Measurements from ENCODE around the gene MFNG. TPM values are rescaled to one million over a fixed set of nuclear protein-coding genes. Genes with fewer than 3 reads are reported as not detected.

MFNG gene
- total RNA-seq, 1 donor from 2014 or later: 3.2 TPM

DNA sequence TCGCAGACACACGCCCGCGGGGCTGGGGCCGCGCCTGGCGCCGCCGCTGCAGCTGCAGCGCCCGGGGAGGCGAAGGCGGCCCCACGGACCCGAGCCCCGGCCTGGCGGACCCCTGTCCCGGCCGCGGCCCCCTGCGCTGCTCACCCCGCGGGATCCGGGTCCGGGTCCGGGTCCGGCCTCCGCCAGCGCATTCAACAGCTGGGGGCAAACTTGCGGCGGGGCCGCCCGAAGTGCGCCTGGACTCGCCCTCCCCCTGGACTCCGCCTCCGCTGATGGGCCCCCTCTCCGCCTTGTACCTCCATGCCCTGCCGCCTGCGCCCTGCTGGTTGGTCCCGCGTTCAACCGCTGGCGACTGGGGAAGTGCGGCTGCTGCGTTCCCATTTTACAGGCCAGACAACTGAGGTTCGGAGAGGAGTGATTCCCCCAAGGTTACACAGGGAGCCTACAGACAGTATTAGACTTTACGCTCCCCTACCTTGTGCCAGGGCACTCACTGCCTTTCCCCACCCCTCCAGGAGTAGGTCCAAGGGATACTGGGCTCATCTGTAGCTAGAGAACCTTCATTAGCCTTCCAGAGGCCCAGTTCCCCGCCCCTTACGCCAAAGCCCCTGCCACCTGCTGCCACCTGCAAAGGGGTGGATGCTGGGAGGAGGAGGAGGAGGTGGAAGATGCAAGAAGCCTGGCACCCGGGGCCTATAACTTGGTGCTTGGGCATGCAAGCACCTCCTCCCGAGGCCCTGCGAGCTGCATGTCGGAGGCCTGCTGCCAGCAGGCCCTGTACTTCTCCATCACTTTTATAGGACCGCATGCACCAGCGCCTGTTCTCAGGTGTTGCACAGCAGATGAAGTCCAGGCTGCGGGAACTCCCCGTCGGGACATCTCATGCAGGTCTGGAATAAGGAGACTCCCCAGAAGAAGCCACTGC, 58.2 kb downstream of the MFNG start:
- TF ChIP-seq, protein P1, sequence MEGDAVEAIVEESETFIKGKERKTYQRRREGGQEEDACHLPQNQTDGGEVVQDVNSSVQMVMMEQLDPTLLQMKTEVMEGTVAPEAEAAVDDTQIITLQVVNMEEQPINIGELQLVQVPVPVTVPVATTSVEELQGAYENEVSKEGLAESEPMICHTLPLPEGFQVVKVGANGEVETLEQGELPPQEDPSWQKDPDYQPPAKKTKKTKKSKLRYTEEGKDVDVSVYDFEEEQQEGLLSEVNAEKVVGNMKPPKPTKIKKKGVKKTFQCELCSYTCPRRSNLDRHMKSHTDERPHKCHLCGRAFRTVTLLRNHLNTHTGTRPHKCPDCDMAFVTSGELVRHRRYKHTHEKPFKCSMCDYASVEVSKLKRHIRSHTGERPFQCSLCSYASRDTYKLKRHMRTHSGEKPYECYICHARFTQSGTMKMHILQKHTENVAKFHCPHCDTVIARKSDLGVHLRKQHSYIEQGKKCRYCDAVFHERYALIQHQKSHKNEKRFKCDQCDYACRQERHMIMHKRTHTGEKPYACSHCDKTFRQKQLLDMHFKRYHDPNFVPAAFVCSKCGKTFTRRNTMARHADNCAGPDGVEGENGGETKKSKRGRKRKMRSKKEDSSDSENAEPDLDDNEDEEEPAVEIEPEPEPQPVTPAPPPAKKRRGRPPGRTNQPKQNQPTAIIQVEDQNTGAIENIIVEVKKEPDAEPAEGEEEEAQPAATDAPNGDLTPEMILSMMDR (IDR thresholded peaks at IDR 0.05; ENCODE audit: unreplicated experiment): no peak
- no peak for DNase-seq (ENCODE audit: low spot score, unreplicated experiment)
- Mint-ChIP-seq H3K4me1 (ENCODE audit: low read depth) (peaks cover 10% of the 10 kb centered on the region), H3K9me3 (ENCODE audit: low read depth) (no peaks in the 10 kb centered on the region), H3K27me3 (peaks cover 68% of the 10 kb centered on the region), H3K36me3 (ENCODE audit: insufficient read depth) (no peaks in the 10 kb centered on the region), H3K27ac (no peak overlapping the region), H3K4me3 (ENCODE audit: low read depth) (peak overlapping the region; percentile 29)

DNA sequence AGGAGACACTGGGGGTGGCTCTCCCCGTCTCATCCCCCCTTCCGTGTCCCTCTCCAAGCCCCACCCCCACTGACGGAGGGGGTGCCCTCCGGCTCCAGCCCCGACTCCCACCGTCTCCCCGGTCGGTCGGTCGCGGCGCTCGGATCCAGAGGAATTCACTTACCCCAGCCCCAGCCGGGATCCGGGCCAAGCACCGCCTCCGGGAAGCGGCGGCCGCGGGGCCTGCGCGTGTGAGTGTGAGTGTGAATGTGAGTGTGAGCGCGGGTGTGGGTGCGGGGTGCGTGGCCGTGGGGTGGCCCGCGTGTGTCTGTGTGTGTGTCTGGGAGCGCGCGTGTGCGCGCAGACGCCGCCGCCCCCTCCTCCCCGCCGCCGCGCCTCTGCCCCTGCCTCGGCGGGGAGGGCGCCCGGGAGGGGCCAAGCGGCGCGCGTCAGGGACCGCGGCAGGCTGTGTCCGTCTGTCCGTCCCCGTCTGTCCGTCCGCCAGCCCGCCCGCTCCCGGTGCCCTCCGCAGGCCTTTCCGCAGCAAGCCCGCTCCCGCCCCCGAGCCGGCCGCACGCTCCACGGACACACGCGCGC, 59.0 kb downstream of the MFNG start, which contains the start of gene ELFN2:
Gene ELFN2, minus strand, starts transcription at position 345 of the 576 bp plus-strand sequence. CDS start 51,945 bp downstream, outside the sequence.
- Mint-ChIP-seq H3K4me3 (ENCODE audit: low read depth) (peak within 1 kb of the TSS; percentile 45), H3K27me3 (peaks cover 65% of the 10 kb centered on the region)

DNA sequence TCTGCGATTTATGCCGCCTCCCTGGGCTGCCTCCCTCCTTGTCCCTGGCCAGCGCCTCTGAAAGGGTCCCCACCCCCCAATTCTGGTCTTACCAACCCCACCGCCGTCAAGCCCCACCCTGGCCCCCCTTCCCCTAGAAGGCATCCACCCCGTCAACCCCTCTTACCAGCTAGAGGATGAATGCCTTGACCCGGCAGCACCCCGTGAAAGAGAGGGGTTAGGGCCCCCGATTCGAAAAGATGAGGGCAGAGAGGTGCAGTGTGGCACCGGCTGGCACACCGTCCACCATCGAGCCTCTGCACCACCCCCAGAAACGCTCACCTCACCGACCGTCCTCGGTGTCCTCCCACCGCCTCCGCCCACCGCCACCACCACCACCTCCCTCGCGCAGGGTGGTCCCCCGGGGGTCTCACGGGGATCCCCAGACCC, 59.5 kb downstream of the MFNG start:
- Mint-ChIP-seq H3K4me1 (ENCODE audit: low read depth) (peaks cover 5% of the 10 kb centered on the region), H3K9me3 (ENCODE audit: low read depth) (no peaks in the 10 kb centered on the region), H3K36me3 (ENCODE audit: insufficient read depth) (no peaks in the 10 kb centered on the region), H3K27ac (no peak overlapping the region), H3K27me3 (peaks cover 66% of the 10 kb centered on the region), H3K4me3 (ENCODE audit: low read depth) (no peak overlapping the region)
- TF ChIP-seq, protein P1 (IDR thresholded peaks at IDR 0.05; ENCODE audit: unreplicated experiment): no peak
- no peak for DNase-seq (ENCODE audit: low spot score, unreplicated experiment)

More for the DNA sequence above, 59.0 kb downstream of the MFNG start, which contains the start of gene ELFN2:
- peak within 1 kb of the TSS; percentile 10 for H3K27ac Mint-ChIP-seq
- no peaks in the 10 kb centered on the region for H3K9me3 Mint-ChIP-seq (ENCODE audit: low read depth)
- H3K36me3 Mint-ChIP-seq (ENCODE audit: insufficient read depth): no peaks in the 10 kb centered on the region
- H3K4me1 Mint-ChIP-seq (ENCODE audit: low read depth): peaks cover 8% of the 10 kb centered on the region
- DNase-seq (ENCODE audit: low spot score, unreplicated experiment): no peak
- TF ChIP-seq, protein P1 (IDR thresholded peaks at IDR 0.05; ENCODE audit: unreplicated experiment): no peak

DNA sequence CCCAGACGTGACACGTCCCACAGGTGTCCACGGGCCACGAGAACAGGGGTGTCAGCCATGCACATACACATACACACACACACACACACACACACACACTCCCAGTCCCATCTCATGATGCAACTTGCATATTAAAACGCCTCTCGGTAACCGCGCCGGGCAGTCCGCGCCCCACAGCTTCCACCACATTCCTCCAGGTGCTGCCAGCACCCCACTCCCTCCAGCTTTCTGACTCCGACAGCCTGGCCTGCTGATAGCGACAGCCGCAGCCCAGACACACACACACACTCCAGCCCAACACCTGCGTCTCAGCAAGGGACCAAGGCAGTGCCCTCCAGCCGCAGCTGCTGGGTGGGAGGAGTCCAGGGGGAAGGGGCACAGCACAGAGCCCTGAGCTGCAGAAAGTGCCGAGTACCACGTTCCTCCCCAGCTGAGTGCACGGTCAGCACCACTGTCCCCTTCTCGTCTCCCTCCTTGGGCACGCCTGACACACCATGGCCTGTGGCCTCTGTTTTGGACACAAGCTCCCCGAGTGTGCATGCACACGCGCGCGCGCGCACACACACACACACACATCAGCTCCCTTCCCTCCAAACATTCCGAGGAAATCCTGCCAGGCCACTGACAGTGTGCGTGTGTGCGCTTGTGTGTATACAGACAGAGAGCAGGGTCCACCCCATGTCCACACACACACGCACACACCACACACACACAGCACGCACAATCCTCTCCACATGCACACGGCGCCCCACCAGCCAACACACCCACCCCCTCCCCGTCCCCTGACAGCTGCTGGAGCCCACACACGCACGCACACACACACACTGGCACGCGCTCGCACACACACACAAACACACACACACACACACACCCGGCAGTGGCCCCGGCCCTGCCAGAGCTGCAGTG, 60.1 kb downstream of the MFNG start:
- H3K27ac Mint-ChIP-seq: peak overlapping the region; percentile 10
- no peak for DNase-seq (ENCODE audit: low spot score, unreplicated experiment)
- TF ChIP-seq, protein P1 (IDR thresholded peaks at IDR 0.05; ENCODE audit: unreplicated experiment): no peak
- peaks cover 68% of the 10 kb centered on the region for H3K27me3 Mint-ChIP-seq
- peaks cover 5% of the 10 kb centered on the region for H3K4me1 Mint-ChIP-seq (ENCODE audit: low read depth)
- no peaks in the 10 kb centered on the region for H3K9me3 Mint-ChIP-seq (ENCODE audit: low read depth)
- H3K4me3 Mint-ChIP-seq (ENCODE audit: low read depth): peak overlapping the region; percentile 45
- no peaks in the 10 kb centered on the region for H3K36me3 Mint-ChIP-seq (ENCODE audit: insufficient read depth)
